Kidney epithelial cell (primary cell): ENCODE results near the gene SEPTIN7. TPM values are rescaled to one million over a fixed set of nuclear protein-coding genes. Genes with fewer than 3 reads are reported as not detected.

Experiments
- DNase-seq: peaks from one replicate; pipeline ENCODE4 v3.0.0-alpha.2; 2010; ENCODE audit warnings: low read depth
- H3K27me3 ChIP-seq: 2 replicates; pipeline ENCODE4 v1.6.0; 2011; ENCODE audit warnings: low read length; ENCODE audit not compliant: control insufficient read depth, insufficient read depth
- H3K36me3 ChIP-seq: 2 replicates; pipeline ENCODE4 v1.5.1; 2011; ENCODE audit warnings: low read length; ENCODE audit not compliant: control insufficient read depth, insufficient read depth
- H3K4me3 ChIP-seq: 2 replicates; pipeline ENCODE4 v1.5.1; 2011; ENCODE audit warnings: low read depth, mild to moderate bottlenecking, control low read depth, low read length
- total RNA-seq: library from RNA; depleted of rRNA; stranded (reverse); fragments of >200 nt; gene quantifications from 2 replicates; pipeline ENCODE4 v1.2.3, GENCODE V29; 2015
- TF ChIP-seq, protein P1 (sequence below): IDR thresholded peaks from 2 replicates; pipeline ENCODE4 v1.5.1; 2011; ENCODE audit warnings: mild to moderate bottlenecking, moderate library complexity, low read length, control low read depth, inconsistent platforms; ENCODE audit not compliant: insufficient read depth, poor library complexity, severe bottlenecking

SEPTIN7 gene
- total RNA-seq, 1 donor from 2014 or later = 175 TPM

DNA sequence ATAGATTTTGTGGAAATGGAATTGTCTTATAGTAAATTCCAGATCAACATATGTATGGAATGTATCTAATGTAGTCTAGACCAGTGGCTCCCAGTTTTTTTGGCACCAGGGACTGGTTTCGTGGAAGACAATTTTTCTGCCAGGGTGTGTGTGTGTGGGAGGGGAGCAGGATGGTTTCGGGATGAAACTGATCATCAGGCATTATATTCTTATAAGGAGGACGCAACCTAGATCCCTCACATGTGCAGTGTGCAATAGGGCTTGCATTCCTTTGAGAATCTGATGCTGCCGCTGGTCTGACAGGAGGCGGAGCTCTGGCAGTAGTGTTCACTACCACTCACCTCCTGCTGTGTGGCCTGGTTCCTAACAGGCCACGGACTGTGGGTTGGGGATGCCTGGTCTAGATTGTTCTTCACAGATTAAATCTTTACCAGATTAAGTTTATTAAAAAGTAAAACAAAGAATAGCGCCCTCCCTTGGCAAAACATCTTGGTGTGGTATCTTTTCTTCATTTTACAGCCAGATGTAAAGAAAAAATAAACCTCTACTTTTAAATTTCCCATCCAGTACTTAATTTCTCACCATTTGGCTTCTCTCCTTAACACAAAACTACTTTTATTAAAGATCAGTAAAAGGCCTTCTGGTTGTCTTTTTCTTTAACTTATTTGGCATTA, 48.4 kb downstream of the SEPTIN7 start:
- TF ChIP-seq, protein P1, sequence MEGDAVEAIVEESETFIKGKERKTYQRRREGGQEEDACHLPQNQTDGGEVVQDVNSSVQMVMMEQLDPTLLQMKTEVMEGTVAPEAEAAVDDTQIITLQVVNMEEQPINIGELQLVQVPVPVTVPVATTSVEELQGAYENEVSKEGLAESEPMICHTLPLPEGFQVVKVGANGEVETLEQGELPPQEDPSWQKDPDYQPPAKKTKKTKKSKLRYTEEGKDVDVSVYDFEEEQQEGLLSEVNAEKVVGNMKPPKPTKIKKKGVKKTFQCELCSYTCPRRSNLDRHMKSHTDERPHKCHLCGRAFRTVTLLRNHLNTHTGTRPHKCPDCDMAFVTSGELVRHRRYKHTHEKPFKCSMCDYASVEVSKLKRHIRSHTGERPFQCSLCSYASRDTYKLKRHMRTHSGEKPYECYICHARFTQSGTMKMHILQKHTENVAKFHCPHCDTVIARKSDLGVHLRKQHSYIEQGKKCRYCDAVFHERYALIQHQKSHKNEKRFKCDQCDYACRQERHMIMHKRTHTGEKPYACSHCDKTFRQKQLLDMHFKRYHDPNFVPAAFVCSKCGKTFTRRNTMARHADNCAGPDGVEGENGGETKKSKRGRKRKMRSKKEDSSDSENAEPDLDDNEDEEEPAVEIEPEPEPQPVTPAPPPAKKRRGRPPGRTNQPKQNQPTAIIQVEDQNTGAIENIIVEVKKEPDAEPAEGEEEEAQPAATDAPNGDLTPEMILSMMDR = no peak
- no peak for DNase-seq
- H3K4me3 ChIP-seq = no peak overlapping the region
- H3K27me3 ChIP-seq = no peaks in the 10 kb centered on the region
- no peaks in the 10 kb centered on the region for H3K36me3 ChIP-seq

DNA sequence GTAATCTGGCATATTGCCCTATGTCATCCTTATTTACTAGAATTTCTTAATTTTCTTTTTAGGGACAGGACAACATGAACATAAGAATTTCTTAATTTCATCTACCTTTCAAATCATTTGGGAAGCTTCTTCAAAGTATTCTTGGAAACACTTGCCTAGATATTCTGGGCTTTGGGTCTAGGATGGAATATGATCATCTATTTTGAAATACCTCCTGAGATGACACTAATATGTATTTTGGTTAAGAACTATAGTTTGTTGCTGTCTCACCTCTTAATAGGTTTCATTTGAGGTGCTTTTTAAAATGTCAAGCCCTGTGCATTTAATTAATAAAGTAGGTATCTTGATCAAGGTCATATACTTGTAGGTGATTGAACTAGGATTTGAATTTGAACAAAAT, 49.1 kb downstream of the SEPTIN7 start:
- DNase-seq = no peak
- H3K4me3 ChIP-seq = no peak overlapping the region
- no peaks in the 10 kb centered on the region for H3K27me3 ChIP-seq
- no peaks in the 10 kb centered on the region for H3K36me3 ChIP-seq
- TF ChIP-seq, protein P1 = no peak

Other genes starting within 250 kb of the SEPTIN7 start
- 29.4 and 39.8 TPM in 2 replicates for gene HERPUD2, start 105.9 kb upstream of the SEPTIN7 start, total RNA-seq